C4-2B (cell line): ENCODE measurements around the gene JKAMP.

Experiments
- H3K27ac ChIP-seq: fragments of 450-650 bp; 2 replicates; pipeline ENCODE4 v1.5.1; 2017
- CTCF ChIP-seq: fragments of 450-650 bp; conservative IDR thresholded peaks from 2 replicates; pipeline ENCODE4 v1.5.1; 2017; ENCODE audit warnings: mild to moderate bottlenecking
- ZFX ChIP-seq: fragments of 450-650 bp; IDR thresholded peaks from 2 replicates; pipeline ENCODE4 v1.6.1; 2017

Gene JKAMP

DNA sequence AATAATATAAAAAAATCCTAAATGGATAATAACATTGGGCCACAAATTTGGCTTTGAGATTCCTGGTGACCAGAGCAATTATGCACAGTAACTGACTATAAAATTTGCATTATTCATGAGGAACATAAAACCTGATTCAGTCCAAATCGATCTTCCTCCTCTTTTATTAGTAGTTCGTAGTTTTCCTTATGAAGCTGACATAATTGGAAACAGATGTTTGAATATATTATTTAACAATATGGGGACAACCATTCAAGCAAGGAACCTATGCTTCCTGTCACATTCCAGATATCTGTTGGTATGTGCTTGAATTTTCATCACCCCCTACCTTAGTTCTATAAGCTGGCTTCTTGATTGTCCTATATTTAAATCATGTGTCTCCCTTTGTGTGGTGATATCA is 57.4 kb downstream of the JKAMP start:
- no peak for TF ChIP-seq ZFX
- no peak for TF ChIP-seq CTCF
- H3K27ac ChIP-seq: no peak overlapping the region

DNA sequence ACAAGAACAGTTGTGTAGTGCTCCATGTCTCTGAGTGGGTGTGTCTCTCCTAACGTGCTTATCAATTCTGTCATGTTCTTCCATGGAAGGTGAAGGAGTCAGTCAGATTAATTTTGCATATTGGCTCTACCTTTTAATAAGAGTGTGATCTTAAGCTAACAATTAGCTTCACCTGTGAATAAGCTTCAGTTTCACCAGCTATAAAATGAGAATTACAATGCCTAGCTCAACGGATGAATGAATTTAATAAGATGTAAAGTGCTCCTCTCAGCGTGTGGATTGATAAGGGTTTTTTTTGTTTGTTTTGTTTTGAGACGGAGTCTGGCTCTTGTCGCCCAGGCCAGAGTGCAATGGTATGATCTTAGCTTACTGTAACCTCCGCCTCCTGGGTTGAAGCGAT is 59.6 kb downstream of the JKAMP start:
- no peak overlapping the region for H3K27ac ChIP-seq
- TF ChIP-seq CTCF (no peak), ZFX (no peak)

GRCh38 chr14:59547310-59547709 is 63.0 kb downstream of the JKAMP start:
- no peak overlapping the region for H3K27ac ChIP-seq
- TF ChIP-seq CTCF (no peak), ZFX (no peak)
